Stimulated activated CD4-positive, alpha-beta T cell treated with anti-CD3 and anti-CD28 coated beads, Interleukin-1b, Interleukin-23, amount 100 ng/mL, for 1 hour (primary cell): ENCODE measurements around the gene ARHGEF9.

Source experiments
- DNase-seq, 2 donors: peaks; one replicate each; pipeline ENCODE4 v3.0.0-alpha.2; 2020; ENCODE audit warnings: low read depth in 2 of 2

The ARHGEF9 gene

GRCh38 chrX:63746715-63747114 lies 38.3 kb downstream of the ARHGEF9 start:
- no peak for DNase-seq

- DNase-seq = no peak
Observed at GRCh38 chrX:63746278-63746677, 38.7 kb downstream of the ARHGEF9 start.

GRCh38 chrX:63744850-63745394 lies 40.1 kb downstream of the ARHGEF9 start:
- no peak for DNase-seq

DNA sequence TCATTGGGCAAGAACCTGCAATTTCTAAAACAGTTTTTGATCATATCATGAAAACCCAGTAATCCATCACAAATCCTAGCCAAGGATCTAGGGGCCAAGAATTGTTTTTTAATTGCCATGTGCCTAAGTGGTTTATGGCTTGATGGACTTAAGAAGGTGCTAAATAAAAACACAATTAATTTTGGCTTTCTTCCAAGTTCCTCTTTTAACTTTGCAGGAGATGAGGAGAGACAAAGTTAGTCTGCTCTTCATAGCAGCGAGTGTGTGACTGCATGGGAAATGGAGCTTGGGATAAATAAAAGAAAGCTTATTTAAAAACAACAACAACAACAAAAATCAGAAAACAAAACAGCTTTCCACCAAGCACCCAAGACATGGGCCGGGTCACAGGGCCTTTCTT lies 41.4 kb downstream of the ARHGEF9 start:
- no peak for DNase-seq

DNA sequence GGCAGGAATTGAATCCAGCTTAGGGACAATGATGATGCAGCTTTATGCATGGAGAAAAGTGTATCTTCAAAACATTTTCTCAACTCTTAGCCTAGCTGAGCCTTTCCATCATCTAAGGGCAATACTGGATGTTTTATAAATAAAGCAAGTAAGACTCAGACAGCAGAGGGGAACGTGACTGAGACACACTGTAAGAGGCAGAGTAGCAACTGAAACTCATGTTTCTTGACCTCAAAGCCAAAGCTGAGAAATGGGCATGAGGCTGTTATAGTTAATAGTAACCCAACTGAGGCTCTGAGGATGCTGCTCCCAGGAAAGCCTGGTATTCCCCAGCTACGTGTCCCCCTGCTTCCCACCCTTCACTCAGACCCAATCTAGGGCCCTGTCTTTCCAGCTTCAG lies 44.6 kb downstream of the ARHGEF9 start:
- DNase-seq = no peak

DNA sequence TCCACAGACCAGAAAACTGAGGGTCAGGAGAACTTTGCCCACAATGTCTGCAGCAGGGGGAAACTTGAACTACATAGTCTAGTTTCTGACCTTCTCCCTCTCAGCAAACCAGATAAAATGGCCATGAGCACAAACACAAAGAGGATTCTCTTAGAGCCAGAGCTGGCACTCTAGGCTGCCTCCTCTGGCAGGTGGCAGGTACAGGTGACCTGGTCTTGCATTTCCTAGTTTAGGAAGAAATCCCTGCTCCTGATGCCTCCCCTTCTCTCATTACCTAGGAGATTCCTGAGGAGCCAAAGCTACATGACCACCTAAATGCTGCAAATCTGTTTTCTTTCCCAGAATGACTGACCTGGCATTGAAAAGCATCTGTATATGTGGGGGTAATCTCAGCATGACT lies 45.1 kb downstream of the ARHGEF9 start:
- DNase-seq = no peak

DNA sequence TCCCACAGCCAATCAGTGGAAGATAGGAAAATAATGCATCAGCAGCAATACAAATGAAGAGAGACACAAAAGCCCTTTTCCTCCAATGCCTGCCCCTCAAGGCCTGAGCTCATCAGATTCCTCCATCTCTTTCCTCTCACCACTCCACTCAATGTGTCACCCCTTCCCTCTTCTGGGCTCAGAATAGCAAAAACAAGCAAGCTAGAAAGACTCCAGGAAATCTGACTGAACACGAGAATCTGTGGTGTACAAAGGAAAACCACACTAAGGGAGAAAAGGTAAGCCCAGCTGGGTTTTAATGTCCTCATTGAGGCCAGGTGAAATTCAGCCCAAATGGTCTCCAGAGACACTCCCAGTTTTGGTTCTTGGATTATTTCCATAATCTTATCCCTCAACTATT lies 46.3 kb downstream of the ARHGEF9 start:
- DNase-seq = no peak

DNA sequence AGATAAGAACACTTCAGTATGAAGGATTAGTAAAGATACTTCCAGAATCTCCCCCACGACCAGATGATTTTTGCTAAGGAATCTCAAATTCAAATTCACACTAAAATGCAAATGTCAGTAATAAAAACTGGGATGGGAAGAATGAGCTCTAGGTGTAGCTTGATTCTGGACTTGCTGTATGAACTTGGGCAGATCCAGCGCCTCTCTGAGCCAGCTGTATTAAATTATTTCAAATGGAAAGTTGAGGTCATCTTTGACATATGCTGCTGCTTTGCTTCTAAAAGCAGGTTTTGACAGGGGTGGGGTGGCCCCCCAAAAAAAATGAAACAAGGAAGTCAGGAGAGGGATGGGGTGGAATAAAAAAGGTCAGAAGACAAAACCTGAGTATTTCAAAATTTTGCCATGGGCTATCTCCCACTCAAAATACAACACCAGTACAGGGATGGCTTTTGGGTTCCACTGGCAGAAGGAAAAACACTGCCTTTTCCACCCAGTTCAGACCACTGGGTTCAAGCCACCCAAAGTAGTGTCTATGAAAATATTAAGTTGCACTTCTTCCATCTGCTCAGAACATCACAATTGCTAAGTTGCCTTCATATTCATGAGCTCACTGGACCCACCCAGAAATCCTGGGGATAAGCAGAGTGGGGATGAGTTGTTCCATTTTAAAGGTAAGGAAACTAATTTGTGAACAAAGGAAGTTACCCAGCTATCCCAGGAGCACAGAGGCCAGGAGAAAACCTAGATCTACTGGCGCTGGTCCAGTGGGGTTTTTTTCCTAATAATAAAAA lies 47.7 kb downstream of the ARHGEF9 start:
- DNase-seq = no peak

GRCh38 chrX:63735882-63736281 lies 49.1 kb downstream of the ARHGEF9 start:
- DNase-seq = no peak

DNA sequence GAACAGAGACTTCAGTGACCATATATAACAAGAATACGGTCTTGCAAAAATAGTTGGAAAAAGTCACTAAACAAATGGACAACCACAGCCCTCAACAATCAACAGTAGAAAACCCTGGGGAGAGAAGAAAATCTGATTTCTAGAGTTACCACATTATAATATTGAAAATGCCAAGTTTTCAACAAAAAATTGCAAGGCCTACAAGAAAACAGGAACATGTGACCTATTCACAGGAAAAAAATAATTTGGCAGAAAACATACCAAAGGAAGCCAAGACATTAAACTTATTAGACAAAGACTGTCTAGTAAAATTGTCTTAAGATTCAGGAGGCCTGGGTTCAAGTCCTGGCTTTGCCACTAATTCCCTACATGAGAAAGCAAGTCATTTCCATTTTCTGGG lies 64.7 kb downstream of the ARHGEF9 start:
- DNase-seq = no peak

GRCh38 chrX:63719633-63720032 lies 65.4 kb downstream of the ARHGEF9 start:
- no peak for DNase-seq

GRCh38 chrX:63718010-63718694 lies 66.9 kb downstream of the ARHGEF9 start:
- DNase-seq = no peak

- no peak for DNase-seq
Observed at GRCh38 chrX:63713526-63713925, 71.5 kb downstream of the ARHGEF9 start.

- DNase-seq = no peak
Observed at GRCh38 chrX:63708801-63709200, 76.2 kb downstream of the ARHGEF9 start.

- DNase-seq = no peak
Observed at GRCh38 chrX:63702556-63702955, 82.5 kb downstream of the ARHGEF9 start.

DNA sequence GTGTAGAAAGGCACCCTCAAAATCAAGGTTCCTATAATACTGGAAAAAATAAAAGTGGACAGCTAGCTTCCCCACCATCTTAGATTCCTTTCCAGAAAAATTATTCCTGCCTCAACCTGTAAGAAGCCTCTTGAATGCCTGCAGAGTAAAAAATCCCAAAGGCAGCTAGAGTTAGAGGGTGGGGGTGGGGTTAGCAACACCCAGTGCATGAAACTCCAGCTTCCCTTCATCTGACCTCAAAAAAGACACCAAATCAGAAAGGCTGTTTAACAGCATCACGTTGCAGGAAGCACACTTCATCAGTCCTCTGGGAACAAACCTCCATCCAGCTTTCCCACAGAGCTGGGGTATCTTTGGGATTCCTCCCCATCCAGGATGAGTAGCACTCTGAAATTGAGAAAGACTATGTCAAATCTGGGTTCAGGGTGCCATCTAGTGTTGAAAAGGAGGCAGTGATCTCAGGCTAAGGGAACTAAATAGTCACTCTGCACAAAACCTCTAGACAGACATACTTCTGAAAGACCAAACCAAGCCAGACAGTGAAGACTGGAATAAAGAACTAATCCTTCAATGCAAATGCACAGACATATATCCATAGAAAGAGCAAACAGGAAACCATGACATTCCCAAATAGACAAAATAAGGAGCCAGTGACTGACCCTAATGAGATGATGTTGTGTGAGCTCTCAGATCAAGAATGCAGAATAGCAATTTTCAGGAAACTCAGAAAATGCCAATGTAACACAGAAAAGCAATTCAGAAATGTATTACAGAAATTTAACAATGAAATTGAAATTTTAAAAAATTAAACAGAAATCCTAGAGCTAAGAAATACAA lies 97.9 kb downstream of the ARHGEF9 start:
- DNase-seq = no peak

DNA sequence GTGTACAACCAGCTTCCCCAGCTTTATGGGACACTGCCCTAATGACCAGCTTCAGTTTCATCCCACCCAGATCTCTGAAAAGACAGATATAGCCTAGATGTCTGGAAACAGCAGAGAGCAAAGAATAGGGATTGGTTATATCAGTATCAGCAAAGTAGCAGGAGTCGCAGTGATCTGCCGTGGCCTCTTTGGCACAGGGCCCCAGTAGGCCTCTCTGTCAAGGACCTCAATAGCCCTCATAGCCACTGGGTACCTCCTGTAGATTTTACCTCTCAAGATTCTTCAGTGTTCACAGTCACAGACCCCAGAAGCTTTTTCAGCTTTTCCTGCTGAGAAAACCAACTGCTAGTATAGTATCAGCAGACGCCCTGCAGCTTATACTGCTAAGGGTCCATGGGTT lies 104.6 kb downstream of the ARHGEF9 start:
- DNase-seq = no peak

DNA sequence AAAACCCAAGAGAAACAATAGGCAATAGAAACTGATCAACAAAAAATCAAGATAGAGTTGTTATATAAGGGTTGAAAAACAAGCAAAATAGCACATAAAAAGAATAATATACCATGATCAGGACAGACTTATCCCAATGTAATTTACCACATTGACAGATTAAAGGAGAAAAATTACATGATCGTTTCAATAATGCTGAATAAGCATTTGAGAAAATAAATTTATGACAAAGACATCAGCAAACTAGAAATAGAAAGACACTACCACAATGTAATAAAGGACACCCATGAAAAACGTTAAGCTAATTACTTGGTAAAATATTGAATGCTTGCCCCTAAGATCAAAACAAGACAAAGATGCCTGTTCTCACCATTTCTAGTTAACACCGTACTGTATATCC lies 105.6 kb downstream of the ARHGEF9 start:
- DNase-seq = no peak

DNA sequence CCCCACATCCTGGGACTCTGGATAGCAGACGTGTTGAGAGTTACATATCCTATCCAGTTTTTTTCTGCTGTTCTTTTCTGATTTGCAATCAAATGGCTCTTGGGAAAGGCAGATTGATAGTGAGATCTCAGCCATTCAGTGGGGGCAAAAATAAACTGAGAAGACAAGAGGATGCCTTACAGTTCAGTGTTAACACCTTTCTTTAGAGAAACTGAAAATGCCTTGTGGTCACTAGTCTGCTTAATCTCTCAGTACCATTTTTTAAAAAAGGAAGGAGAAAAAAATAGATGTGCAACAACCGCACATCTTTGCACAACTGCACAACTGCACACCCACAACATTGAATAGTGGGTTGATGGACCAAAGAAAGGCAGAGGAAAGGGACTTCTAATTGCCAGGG lies 109.3 kb downstream of the ARHGEF9 start:
- DNase-seq = no peak

DNA sequence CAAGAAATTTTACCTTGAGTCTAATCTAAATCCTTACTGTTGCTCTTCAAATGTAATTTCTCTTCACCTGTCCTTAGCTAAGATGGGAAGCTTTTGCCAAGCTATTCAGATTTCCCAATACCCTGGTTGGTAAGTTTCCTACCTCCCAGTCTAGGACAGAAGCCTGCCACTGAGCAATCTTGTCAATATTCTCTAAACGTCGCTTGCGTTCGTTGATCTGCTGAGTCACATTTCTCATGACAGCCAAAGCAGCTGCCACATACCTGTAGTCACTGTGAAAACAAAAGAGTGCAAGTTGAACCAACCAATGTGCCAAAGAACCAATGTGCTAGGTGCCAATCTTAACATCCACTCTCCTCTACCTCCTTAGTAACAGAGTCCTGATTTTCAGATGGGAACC lies 111.1 kb downstream of the ARHGEF9 start:
- DNase-seq = no peak

DNA sequence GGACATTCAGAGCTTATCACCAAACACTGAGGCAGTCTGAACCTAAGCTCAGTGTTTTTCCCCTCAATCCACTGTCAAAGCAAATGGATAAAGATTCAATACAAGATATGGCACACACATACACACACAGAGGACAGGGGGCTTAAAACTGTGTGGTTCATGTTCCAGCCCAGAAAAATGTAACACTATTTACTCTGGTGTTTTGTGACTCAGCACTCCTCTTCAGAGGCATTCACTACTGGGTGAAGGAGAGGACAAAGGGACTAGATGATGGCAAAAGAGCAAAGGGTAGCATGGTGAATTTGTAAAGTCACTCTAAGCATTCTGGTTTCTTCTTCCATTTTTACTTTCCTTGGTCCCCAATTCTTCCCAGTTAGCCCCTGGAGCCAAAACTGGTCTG lies 120.3 kb downstream of the ARHGEF9 start:
- no peak for DNase-seq

DNA sequence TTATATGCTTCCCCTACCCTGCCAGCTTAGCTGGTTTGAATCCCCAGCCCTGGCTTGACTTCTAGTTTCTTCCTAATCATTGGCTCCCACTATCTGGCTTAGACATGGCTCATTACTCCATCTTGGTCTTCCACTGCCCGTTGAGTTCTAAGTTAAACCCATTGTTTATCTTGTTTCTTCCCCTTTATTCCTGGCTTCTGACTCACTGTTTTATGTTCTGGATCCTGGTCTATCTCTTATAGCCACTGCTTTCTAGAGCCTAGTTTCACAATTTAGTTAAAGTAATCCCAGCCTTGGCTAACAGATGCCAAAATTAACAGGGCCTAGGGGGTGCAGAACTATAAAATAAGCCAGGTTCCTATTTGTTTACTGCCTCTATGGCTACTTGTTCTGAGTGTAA lies 120.9 kb downstream of the ARHGEF9 start:
- no peak for DNase-seq
